Sigmoid colon (tissue), 4 donors: ENCODE results near the gene MMP2.

Experiments
- CTCF ChIP-seq, 4 experiments: fragments of 450-650 bp in 3 of 4; fragments of 200-600 bp in 1 of 4; IDR thresholded peaks; one replicate each; pipeline ENCODE4 v1.5.1; 2016 to 2019; ENCODE audit warnings: antibody characterized with exemption in 4 of 4, mild to moderate bottlenecking in 3 of 4, moderate library complexity in 2 of 4
- EP300 ChIP-seq, 4 donors: sonication (generic); formaldehyde crosslinking; IDR thresholded peaks; one replicate each; pipeline ENCODE4 v1.6.1; 2017; ENCODE audit warnings: antibody characterized with exemption in 4 of 4
- POLR2A ChIP-seq, 2 donors: fragments of 450-650 bp; IDR thresholded peaks; one replicate each; pipeline ENCODE4 v1.6.1; 2016; ENCODE audit warnings: antibody characterized with exemption in 2 of 2, mild to moderate bottlenecking in 2 of 2, moderate library complexity in 2 of 2
- POLR2AphosphoS5 ChIP-seq, 4 donors: sonication (generic); formaldehyde crosslinking; IDR thresholded peaks; one replicate each; pipeline ENCODE4 v1.6.1; 2017; ENCODE audit warnings: antibody characterized with exemption in 4 of 4

GRCh38 chr16:55434000-55434399, 45.0 kb upstream of the MMP2 start:
- TF ChIP-seq POLR2A (IDR thresholded peaks at IDR 0.05) (no peak), CTCF (IDR thresholded peaks at IDR 0.05) (no peak), POLR2AphosphoS5 (IDR thresholded peaks at IDR 0.05) (no peak), EP300 (IDR thresholded peaks at IDR 0.05) (no peak)
